IPS-18c (cell line): ENCODE data around the gene BPGM.

Experiments used
- H3K4me3 ChIP-seq: 2 replicates; pipeline ENCODE4 v1.7.0; 2013; ENCODE audit warnings: low read depth, mild to moderate bottlenecking, low read length, moderate library complexity; ENCODE audit not compliant: insufficient read depth
- H3K9me3 ChIP-seq: one replicate; pipeline ENCODE4 v1.6.1; 2013; ENCODE audit warnings: mild to moderate bottlenecking, low read length, moderate library complexity; ENCODE audit not compliant: control insufficient read depth, insufficient read depth

The BPGM gene

DNA sequence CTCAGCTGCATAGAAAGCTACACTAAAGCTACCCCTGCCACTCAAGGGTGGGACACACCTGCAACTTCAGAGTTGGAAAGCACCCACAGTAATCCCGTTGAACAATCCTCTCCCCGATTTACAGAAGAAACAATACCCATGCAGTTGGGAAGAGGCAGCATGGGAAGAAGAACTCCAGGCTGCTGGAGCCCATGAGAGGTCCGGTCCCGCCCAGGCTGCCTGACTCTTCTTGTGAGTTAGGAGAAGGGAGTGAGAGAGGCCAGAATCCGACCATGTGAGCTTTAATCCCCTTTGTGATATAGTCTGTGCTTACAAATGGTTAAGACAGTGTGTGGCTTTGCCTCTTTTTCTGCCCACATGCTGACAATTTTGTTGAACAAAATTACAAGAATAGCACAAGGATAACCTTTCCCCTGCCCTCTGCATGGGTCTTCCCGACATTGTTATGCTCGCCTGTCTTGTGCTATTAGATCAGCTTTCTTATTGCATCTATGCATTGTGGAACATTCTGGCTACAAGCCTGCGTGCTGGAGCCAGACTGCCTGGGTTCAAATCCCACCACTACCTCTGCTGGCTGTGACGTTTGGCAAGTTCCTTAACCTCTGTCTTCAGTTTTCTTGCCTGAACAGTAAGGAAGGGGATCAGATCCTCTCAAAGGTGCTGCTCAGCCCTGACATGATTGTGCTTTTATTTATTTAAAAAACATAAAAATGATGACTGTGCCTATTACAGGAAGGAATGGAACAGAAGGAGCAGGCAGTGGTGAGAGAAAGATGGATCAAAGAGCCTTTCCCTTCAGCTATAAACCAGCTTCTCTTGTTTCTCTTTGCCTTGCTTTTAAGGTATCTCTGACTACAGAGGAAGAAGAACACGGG, 56.0 kb downstream of the BPGM start:
- H3K9me3 ChIP-seq, result no peaks in the 10 kb centered on the region
- H3K4me3 ChIP-seq, result no peak overlapping the region

DNA sequence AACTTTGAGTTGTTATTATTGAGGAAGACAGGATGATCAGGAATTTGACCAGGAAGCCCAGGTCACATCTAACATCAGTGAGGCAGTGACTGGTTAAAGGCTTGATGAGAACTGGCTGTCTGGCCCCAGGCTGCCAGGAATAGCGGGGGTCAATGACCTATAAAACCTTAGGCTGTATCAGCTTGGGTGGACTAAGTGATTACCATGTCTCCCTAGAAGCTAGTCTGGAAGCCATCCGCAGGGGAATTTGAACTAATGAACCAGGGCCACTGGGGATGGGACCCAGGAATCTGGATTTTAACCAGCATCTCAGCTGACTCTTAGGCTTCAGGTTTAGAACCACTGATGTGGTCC, 56.6 kb downstream of the BPGM start:
- H3K4me3 ChIP-seq, result no peak overlapping the region
- no peaks in the 10 kb centered on the region for H3K9me3 ChIP-seq

DNA sequence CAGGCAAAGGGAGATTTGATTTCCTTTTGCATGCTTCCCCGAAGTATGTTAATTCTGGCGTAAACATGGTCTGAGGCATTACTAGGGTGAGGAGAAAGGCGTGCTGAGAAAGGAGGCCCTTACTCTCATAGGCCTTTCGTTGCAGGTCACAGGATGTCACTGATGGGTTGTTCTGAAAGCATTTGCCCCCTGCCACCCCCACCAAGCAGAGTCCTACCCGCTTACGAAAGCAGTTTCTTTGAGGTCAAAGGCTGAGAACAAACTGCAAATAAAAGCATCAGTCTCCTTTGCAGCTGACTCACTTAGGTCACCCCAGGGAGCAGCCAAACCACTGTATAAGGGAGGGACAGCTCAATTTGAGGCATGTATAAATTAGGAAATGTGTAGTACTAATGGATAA, 57.1 kb downstream of the BPGM start:
- no peaks in the 10 kb centered on the region for H3K9me3 ChIP-seq
- H3K4me3 ChIP-seq, result no peak overlapping the region

DNA sequence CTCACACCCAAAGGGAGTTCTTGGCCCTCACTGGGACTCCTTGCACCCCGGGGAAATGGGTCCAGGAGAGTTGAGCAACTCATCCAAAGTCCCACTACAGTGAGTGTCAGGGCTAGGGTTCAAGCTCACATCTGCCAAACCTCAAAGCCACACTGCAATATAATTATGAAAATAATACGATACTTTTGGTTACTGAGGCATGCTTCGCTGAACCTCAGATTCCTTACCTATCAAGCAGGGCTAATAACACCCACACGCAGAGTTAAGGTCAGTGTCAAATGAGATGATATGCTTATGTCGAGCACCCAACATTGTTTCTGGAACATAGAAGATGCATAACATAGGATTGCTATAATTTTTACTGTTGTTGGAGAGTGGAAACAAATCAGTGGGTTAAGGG, 58.2 kb downstream of the BPGM start:
- Histone ChIP-seq H3K9me3 (no peaks in the 10 kb centered on the region), H3K4me3 (no peak overlapping the region)

DNA sequence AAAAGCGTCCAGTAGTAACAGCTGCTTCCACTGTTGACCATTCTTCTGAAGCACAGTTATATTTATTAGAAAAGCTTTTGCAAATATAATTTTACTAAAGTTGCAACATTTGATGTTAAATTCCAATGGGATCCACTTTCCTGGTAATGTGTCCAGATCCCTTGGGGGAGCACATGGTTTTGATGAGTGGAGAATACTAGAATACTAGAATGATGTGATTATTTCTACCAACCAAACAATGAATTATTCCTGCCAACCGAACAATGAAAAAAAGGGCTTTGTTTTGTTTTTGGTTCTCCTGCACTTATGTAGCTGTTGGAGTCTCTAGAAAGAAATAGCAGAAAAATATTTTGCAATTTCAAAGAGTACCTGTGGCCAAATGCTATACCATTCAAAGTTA, 59.1 kb downstream of the BPGM start:
- no peaks in the 10 kb centered on the region for H3K9me3 ChIP-seq
- no peak overlapping the region for H3K4me3 ChIP-seq

DNA sequence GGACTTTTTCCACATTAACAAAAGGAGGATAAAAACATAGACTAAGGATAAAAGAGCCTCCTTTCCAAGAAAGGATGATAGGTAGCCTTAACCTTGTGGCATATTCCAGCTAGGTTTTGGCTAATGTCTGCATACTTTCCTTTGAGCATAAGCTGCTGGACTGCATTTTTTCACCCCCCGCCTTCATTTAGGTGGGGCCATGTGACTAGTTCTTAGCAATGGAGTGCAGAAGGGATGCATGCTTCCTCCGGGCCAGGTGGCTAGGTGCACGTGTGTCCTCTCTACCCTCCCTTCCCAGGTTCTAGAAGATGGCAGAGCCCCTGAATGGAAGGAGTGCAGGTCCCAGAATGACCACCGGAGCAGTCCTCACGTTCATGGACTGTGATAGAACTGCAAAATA, 59.8 kb downstream of the BPGM start:
- Histone ChIP-seq H3K9me3 (no peaks in the 10 kb centered on the region), H3K4me3 (no peak overlapping the region)

DNA sequence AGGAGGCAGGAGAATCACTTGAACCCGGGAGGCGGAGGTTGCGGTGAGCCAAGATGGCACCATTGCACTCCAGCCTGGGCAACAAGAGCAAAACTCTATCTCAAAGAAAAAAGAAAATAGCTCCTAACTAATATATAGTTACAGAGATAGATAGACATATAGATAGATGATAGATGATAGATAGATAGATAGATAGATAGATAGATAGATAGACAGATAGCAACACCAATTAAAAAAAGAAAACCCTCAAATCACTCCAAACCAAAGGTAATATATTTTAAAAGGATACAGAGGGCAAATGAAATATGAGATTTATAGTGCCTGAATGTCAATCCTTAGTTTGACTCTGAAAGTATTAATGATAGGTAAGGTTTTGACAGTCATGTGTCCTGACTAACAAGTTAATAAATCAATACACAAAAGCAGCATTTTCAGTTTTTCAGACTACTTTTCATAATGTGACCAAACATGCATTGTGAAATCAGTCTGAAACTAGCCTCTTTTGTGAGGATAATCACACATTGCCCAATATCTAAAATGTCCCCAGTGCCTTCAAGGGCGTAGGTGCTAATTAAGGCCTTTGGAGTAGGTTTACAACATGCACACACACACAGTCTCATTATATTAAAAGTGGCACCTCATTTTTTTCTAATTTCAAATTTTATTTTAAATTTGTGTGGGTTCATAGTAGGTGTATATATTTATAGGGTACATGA, 61.2 kb downstream of the BPGM start:
- Histone ChIP-seq H3K4me3 (no peak overlapping the region), H3K9me3 (no peaks in the 10 kb centered on the region)

DNA sequence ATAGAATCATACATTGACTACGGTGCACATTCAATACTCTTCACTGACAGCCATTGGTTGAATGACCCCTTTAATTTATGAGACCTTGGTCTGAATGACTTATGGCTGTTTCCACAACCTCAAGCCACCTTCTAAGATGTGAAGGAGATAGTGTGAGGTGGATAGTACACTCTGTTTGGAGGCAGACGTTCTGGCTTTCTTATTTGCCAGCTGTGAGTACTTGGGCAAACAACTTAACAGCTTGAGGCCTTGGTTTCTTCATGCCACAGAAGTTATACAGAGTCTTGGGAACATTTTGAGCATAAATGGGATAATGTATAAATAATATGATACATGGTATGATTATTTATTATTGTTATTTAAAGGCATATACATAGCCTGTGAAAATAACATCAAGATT, 62.0 kb downstream of the BPGM start:
- Histone ChIP-seq H3K9me3 (no peaks in the 10 kb centered on the region), H3K4me3 (no peak overlapping the region)

DNA sequence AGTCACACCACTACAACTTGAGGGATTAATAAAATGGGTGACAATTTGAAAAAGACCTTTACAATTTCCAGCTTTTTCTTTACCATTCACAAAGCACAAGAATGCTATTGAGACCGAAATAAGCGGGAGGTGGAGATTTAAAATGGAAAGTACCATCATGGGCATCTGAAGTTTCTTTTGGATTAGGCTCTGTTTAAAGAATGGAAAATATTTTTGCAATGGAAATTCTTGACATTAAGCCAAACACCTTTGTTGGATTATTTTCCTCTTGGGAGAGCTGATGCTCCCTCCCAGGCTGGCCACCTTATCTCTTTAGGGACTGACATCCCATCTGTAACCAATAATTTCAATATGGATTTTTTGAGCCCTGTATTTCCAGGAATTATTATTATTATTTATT, 62.5 kb downstream of the BPGM start:
- Histone ChIP-seq H3K9me3 (no peaks in the 10 kb centered on the region), H3K4me3 (no peak overlapping the region)

DNA sequence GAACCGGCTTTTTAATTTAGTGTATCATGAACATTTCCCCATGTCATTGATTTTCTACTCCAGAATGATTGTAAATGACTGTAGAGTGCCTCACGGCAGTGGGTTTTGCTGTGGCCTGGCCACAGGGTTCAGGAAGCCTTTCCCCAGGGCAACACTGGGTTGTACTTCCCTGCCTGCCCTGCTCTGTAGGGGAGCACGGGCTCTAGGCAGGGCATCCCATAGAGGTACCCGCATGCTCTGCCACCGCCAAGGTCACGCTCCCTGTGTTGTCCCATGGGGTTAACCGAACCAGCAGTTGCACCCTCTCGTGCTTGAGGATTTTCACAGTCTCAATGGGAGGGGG, 63.8 kb downstream of the BPGM start:
- no peaks in the 10 kb centered on the region for H3K9me3 ChIP-seq

DNA sequence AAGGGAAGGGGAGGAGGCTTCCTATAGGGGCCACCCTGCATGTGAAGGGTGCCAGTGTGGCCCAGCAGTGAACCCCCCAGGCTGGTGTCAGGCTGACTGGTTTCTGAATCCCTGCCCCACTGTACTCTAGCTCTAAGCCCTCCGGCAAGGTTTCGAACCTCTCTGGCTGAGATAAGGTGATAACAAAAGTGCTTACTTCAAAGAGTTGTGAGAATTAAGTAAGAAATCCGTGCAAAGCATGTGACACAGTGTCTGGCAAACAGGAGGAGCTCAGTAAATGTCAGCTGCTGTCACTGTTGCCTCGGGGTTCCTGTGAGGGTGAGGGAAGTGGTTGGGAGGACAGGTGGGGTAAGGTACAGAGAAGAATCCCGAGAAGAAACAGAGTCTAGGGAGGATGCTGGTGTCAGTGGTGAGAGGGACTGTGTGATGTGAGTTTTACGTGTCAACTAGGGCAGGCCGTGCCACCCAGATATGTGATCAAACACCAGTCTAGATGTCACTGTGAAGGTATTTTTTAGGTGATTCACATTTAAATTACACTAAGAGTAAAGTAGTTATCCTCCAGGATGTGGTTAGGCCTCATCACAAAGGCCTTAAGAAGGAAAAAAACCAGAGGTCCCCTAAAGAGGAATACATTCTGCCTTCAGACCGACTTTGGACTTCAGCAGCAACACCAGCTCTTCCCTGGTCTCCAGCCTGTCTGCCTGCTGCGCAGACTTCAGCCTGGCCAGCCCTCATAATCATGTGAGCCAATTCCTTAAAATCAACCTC, 64.4 kb downstream of the BPGM start:
- H3K9me3 ChIP-seq, result no peaks in the 10 kb centered on the region

More for the DNA sequence above, 63.8 kb downstream of the BPGM start:
- no peak overlapping the region for H3K4me3 ChIP-seq

DNA sequence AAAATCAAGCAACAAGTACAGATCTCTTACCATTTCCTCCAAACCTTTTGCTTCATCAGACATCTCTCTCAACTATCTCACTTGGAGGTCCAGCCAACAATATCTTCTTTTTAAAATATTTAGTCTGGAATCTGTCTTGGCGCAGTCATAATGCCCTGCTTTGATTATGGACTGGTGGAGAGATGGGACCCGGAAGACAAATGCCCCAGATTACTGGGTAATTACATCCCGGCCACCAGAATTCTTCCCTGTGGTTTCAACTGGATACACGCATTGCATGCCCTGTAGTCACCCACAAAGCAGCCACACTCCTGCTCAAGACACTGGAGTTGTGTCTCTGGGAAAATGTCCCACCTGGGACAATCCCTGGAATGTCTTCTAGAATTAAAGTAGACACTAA, 65.5 kb downstream of the BPGM start:
- H3K4me3 ChIP-seq, result no peak overlapping the region
- no peaks in the 10 kb centered on the region for H3K9me3 ChIP-seq

More for the DNA sequence above, 64.4 kb downstream of the BPGM start:
- H3K4me3 ChIP-seq, result no peak overlapping the region

DNA sequence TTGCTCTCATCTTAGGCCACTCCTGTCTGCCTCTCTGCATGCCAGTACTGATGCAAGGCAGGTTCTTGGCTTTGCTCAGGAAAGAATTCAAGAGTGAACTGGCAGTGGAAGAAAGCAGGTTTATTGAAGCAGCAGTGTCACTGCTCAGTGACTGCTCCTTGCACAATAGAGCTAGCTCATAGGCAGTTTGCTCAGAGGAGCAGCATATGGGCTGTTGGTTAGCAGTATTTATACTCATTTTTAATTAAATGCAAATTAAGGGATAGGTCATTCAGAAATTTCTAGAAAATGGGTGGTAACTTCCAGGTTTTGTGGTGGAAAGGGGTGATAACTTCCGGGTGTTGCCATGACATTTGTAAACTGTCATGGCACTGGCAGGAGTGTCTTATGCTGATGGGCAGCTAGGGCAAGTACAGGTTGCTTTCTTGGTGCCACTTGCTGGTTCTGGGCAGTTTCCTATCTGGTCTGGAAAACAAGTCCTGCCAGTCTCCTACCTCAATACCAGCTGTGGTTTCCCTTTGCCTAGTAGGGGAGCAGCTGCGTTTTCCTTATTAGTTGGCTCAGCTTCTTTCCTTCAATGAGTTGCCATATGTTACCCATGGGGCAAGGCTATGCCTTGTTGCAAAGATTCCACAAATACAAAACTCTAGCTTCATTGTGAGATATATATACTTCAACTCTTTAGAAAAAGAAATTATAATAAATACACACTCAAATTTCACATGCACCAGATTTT, 68.0 kb downstream of the BPGM start:
- Histone ChIP-seq H3K9me3 (no peaks in the 10 kb centered on the region), H3K4me3 (no peak overlapping the region)

DNA sequence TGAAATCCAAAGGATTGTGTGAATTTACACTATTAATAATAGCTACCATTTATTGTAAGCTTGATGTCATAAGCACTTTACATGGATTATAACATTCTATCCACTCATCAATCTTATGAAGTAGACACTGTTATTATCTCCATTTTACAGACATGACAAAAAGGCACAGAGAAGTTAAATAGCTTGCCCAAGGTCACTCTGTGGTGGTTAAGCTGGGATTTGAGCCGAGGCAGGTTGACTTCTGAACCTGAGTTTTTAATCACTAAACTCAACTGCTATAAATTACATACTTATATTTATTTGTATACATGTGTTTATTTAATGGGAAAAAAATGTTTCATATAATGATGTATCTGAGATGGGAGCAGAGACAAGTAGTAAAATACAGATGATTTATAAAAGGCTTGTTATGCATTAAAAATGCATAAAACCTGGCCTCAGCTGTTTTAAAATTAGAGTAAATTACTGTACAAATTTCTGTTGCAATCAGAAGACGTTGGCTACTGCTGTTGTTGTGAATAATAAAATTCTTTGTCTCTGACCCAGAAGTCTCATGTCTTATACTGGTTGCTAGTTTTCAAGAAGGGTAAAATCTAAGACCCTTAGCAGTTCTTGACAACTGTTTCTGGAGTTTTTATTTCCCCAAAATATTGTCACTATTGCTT, 71.7 kb downstream of the BPGM start:
- H3K9me3 ChIP-seq, result no peaks in the 10 kb centered on the region

DNA sequence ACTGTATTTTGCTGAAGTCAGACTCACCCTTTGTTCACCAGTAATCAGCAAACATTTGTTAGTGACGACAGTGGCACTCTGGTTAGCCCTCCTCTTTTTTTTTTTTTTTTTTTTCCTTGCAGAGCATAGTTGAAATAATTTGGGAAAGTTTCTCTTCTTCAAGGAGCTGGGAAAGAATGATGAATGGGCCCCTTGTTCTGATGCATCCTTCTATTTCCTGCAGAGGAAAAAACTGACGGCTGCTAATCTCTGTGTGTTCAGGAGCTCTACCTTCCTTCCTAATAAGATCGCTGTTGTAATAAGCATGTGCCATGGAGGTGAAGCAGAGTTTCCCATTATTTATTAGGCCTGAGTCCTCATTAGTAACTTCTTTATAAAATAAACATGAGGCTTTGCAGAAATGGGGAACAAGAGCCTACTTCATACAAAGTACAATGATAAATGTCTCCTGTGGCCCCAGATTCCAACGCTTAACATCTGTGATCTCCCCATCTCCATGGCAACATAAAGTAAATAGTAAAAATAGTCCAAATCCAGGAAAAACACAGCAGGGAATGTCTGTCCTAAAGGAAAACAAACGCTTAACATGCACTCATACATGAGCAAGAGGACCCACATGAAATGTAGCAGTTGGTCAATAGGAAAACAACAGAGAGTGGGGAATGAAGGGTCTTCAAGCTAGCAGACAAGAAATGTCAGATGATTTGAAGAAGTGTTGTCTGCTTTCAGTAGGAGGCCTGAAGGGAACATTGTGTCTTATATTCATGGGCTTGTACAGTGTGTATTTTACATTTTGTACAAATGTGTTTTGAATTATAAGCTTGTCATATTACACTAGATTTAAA, 73.7 kb downstream of the BPGM start:
- H3K9me3 ChIP-seq, result no peaks in the 10 kb centered on the region
- H3K4me3 ChIP-seq, result no peak overlapping the region

More for the DNA sequence above, 71.7 kb downstream of the BPGM start:
- no peak overlapping the region for H3K4me3 ChIP-seq

DNA sequence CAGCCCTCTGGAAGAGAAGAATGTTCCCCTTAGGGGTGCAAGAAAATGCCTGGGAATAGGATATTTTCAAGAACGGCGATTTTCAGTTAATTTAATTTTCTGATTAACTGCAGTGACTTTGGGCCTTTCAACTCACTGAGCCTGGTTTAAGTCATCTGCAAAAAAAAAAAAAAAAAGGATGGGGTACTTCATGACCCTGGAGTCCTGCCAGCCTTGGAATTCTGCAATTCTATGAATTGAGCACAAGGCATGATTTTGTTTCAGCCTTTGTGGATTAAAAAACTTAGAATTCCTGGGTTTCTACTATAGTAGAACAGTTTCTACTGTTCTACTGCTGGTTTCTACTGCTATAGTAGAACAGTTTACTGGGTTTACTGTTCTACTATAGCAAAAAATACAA, 74.5 kb downstream of the BPGM start:
- no peaks in the 10 kb centered on the region for H3K9me3 ChIP-seq
- no peak overlapping the region for H3K4me3 ChIP-seq
